ENCODE data around the gene CCNC.

The CCNC gene

DNA sequence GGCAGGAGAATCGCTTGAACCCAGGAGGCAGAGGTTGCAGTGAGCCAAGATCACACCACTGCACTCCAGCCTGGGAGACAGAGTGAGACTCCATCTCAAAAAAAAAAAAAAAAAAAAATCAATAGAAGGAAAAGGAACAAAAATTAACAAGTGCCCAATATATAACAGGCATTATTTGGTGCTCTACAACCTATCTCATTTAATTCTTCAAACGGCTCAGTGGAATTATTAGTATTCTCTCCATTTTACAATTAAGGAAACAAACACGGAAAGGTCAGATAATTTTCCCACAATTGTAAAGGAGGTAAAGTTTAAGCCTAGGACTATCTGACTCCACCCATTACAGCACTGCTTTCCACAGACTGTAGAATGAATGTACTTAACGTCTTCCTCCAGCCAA, 19.8 kb downstream of the CCNC start:
- DNase-seq (ENCODE audit: low spot score), result no peak

DNA sequence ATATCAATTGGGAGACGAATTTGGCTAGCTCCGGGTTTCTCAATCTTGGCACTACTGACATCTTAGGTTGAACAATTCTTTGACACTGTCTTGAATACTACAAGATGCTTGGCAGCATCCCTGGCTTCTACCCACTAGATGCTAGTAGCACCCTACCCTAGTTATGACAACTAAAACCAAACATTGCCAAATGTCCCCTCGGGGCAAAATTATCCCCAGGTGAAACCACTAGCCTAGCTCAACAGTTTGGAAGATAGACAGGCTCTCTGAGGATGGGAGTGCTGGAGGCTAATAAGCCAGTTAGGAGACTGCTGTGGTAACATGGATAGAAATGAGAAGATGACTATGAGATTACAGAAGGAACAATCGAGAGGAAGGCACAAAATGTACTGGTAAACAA, 20.9 kb downstream of the CCNC start:
- no peak for DNase-seq (ENCODE audit: low spot score)

DNA sequence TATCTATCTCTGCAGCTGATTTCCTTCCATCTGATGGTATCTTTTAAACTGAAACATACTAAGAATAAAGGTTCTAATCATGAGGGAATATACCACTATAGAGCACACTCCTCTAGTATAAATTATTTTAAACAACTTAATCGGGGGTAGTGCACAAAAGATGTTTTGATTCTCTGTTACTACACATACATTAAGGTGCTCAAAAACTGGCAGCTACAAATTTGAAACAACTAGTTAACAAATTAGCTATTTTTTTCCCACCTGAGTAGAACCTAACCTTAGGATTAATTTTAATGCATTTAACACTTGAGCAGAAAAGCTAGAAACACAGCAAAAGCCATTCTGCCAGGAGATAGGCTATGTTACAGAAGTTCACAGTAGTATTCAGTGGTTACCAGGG, 23.0 kb downstream of the CCNC start:
- DNase-seq (ENCODE audit: low spot score), result no peak

DNA sequence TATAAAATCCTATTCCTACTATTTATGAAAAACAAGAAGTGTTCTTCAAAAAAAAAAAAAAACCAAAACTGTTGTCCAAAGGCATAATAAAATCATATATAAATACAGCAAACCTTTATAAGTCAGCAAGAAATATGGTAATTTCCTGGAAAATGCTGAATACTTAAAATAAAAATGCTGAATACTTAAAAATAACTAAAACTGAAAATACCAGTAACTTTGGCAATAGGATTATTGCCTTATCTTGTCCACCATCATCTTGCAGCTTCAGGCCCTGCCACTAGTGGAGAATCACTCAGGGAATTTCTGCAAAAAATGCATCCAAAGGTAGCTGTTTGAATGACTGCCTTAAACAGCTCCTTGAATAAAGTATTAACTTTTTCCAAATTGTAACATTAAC, 24.5 kb downstream of the CCNC start:
- DNase-seq (ENCODE audit: low spot score), result no peak

DNA sequence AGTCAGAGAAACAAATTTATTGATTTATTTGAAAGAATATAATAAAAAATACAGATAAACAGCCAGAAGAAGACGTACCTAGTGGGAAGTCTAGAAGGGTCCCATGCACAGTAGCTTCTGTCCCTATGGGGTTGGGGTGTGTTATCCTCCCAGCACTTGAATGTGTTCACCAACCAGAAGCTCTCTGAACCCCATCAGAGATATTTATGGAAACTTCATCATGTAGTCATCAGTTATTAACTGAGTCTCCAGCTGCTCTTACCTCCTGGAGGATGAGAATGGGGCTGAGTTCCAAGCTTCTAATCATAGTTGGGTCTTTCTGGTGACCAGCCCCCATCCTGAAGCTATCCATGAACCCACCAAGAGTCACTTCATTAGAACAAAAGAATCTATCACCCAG, 37.8 kb downstream of the CCNC start:
- DNase-seq (ENCODE audit: low spot score), result no peak

DNA sequence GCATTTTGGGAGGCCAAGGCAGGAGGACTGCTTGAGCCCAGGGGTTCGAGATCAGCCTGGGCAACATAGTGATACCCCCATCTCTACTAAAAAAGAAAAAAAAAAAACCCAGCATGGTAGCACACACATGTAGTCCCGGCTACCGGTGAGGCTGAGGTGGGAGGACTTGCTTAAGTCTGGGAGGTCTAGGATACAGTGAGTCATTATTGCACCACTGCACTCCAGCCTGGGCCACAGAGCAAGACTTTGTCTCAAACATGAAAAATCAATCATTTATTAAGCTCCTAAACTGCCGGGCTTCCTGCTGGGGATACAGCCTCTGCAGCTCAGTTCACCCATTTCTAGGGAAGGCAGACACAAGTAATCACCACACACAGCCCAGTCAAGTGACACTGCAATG, 45.9 kb downstream of the CCNC start:
- no peak for DNase-seq (ENCODE audit: low spot score)

DNA sequence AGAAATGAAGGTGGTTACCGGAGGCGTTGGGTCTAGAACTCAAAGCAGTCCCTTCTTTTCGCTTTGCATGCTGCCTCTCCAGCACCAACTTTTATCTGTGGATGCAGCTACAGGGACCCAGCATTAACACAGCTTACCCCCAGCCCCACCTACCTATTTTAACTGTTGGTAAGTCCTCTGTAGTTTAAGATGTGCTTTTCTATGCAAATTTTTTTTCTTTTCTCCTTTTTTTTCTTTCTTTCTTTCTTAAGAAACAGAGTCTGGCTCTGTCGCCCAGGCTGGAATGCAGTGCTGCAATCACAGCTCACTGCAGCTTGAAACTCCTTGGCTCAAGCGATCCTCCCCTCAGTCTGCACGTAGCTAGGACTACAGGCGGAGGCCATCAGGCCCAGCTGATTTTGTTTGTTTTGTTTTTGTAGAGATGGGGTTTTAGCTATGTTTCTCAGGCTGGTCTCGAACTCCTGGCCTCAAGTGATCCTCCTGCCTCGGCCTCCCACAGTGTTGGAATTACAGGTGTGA, 46.8 kb downstream of the CCNC start:
- DNase-seq (ENCODE audit: low spot score), result peak; percentile 10

DNA sequence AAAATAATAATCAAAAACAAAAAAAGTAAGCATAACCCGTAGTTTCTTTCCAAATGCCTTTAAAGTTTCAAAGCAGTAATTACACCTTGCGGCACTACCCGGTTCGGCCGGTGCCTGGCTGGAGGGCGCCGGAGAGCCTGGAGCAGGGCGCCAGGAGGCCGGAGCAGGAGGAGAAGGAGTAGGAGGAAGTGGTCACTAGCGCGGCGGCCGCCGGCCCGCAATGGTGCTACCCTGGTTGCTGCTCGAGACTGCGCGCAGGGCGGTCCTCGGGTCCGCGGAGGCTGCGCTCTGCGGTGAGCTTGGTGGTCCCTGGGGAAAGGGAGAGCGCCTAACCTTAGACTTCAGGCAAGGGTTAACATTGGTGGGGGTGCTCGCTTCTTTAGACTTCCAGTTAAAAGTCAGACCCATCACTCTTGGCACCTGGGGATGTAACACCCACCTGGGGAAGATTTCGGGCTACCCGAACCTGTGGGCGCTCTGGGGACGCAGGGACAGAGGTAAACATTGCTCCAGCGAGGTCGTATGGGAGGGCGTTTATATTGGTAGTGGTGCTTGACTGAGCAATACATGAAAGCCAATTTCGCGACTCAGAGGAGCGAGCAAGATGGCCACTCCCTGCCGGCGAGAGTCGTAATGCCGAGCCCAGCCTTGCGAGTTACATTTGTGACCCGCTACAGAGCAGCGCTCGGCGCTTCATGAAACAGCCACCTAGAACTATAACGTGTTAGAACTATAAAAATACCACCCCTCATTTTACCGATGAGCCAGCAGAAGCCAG, 47.4 kb downstream of the CCNC start:
- peak; percentile 81 for DNase-seq (ENCODE audit: low spot score)

DNA sequence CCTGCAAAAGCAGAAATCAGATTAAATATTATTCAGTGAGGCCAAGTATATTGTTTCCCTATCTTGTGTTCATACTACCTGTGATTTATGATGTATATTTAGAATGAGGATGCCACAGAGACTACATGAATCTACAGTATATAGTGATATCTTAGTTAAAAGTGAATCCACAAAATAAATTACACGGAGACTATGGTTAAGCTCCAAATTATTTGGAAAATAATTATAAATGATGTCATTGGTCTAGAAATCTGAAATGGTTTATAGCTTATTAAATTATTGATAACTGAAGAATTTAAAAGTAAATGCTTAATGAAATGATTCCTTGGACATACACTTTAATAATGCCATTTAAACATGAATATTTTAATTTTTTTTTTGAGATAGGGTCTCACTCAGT, 49.0 kb downstream of the CCNC start:
- DNase-seq (ENCODE audit: low spot score), result no peak

DNA sequence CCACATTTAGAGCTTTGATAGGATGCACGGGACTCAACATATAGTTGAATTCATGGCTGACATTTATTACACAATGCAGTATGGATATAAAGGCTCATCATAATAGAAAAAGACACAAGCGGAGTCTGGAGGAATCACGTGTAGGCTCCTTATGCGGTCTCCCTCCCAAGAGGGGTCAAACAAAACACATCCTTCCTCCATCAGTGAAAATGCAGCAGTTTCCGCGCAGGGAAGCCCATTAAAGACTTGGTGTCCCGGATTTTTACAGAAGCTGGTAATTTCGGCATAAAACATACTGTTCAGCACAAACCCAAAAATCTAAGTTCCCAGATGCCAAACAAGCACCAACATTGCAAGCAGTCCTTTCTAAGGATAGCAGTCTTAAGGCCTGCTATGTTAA, 54.4 kb downstream of the CCNC start:
- DNase-seq (ENCODE audit: low spot score), result no peak

DNA sequence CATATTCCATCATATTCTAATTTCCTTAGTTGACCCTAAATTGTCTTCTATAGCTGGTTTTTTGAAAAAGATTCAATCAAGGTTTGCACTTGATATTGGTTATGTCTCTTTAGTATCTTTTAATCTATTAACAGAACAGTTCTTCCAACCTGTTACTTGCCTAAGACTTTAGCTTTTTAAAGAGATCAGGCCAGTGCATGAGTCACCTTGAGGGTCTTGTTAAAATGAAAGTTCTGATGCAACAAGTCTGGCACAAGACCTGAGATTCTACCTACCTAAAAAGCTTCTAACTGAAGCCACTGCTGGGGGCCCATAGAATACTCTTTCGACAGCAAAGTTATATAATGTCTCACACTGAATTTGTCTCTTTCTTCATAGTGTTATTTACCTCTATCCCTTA, 56.4 kb downstream of the CCNC start:
- no peak for DNase-seq (ENCODE audit: low spot score)

DNA sequence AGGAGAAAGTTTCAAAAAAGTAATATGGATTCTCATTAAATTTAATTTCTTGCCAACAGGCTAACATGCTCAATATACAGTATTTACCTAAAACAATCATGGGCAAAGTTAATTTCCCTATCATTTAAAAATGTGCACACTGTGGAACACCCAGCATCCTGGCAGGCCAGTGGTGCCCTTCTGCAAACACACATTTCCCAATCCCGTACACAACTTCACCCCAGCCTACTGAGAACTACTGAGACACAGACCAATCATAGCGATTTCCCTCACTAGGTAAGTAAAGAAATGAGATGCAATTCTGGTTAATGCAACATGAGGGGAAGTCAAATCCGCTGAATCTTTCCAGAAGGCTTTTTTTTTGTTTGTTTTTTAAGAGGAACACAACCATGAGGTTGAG, 60.8 kb downstream of the CCNC start:
- no peak for DNase-seq (ENCODE audit: low spot score)

DNA sequence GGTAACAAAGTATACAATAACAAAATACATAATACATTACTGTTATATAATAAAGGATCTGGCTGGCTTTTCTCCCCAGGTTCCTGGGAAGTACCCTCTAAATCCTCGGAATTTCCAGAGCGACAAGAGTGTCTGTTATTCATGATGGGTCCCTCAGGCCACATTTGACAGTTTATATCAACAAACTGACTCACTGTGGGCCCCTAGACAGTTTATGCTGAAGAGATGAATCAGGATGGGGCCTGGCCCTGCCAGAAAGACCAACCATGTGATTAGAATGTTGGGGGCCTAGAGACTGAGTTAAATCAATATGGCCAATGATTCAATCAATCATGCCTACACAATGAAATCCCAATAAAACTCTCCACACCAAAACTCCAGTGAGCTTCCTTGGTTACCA, 66.7 kb downstream of the CCNC start:
- DNase-seq (ENCODE audit: low spot score), result no peak

DNA sequence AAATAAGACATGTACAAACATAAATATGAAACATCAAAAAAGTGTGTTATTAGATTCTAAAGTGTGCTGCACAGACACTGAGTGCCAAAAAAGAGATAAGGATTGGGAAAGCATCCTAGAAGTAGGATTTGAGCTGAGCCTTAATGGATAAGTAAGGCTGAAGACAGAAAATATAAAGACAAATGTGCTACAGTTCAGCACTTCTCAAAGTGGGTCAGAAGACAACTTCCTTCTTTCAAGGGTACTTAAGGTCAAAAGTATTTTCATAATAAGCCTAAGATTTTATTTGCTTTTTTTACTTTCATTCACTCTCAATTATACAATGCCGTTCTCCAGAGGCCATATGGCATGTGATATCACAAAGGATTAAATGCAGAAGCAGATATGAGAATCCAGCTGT, 70.0 kb downstream of the CCNC start:
- no peak for DNase-seq (ENCODE audit: low spot score)

DNA sequence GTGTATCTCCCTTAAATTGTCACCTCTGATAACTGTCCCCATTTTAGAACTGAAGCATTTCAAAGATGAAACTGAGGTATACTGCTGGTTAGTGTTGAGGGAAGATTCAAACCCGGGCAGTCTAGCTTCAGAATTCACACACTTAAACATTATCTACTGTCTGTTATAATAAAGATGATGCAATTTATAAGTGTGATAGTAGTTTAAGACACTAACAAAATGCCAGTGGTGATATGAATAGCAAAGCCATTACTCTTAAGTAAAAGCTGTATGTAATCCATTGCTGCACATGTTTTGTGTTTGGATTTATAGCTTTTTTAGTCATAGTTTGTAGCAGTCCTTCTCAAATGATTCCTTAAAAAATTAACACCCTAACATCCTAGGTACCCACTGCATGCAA, 73.0 kb downstream of the CCNC start:
- DNase-seq (ENCODE audit: low spot score), result no peak

Measured in globus pallidus (tissue), 1 donor.